T-helper 2 cell treated with Interferon-gamma antibody and Interleukin-4, amounts not matched to agents 5 μg/mL and 100 μg/mL, for 36 hours (primary cell): ENCODE measurements around the gene NBPF11.
"Not testable (repeated sequence)": the region's sequence is repeated elsewhere in the genome, so short reads cannot be mapped to it uniquely, and the experiment has no call there.

Source experiments
- DNase-seq: peaks from one replicate; pipeline ENCODE4 v3.0.0; 2021; ENCODE audit warnings: low spot score
- H3K27ac Mint-ChIP-seq: one replicate; pipeline ENCODE4 v1.8.0; 2021; ENCODE audit warnings: mild to moderate bottlenecking, mixed read lengths
- H3K27me3 Mint-ChIP-seq: one replicate; pipeline ENCODE4 v1.8.0; 2021; ENCODE audit warnings: low read depth, mixed read lengths
- H3K36me3 Mint-ChIP-seq: one replicate; pipeline ENCODE4 v1.8.0; 2021; ENCODE audit warnings: low read depth, mixed read lengths
- H3K4me1 Mint-ChIP-seq: one replicate; pipeline ENCODE4 v1.8.0; 2021; ENCODE audit warnings: low read depth, mixed read lengths
- H3K4me3 Mint-ChIP-seq: one replicate; pipeline ENCODE4 v1.8.0; 2022; ENCODE audit warnings: mild to moderate bottlenecking, moderate library complexity, mixed read lengths
- H3K9me3 Mint-ChIP-seq: one replicate; pipeline ENCODE4 v1.8.0; 2021; ENCODE audit warnings: mixed read lengths

The NBPF11 gene

GRCh38 chr1:148158341-148159003, 6.4 kb upstream of the NBPF11 start:
- no peaks in the 10 kb centered on the region for H3K36me3 Mint-ChIP-seq
- no peak for DNase-seq
- no peaks in the 10 kb centered on the region for H3K9me3 Mint-ChIP-seq
- H3K27me3 Mint-ChIP-seq: peaks cover 30% of the 10 kb centered on the region
- no peak overlapping the region for H3K27ac Mint-ChIP-seq
- no peak overlapping the region for H3K4me3 Mint-ChIP-seq
- H3K4me1 Mint-ChIP-seq: peaks cover 10% of the 10 kb centered on the region

- H3K4me3 Mint-ChIP-seq, H3K9me3 Mint-ChIP-seq, DNase-seq, H3K36me3 Mint-ChIP-seq, H3K27ac Mint-ChIP-seq: not testable (repeated sequence)
- H3K4me1 Mint-ChIP-seq: peaks cover 12% of the 10 kb centered on the region
- H3K27me3 Mint-ChIP-seq: peaks cover 29% of the 10 kb centered on the region
Measured at GRCh38 chr1:148157803-148158202, 5.7 kb upstream of the NBPF11 start.

- H3K27me3 Mint-ChIP-seq: peaks cover 31% of the 10 kb centered on the region
- H3K9me3 Mint-ChIP-seq, H3K4me3 Mint-ChIP-seq, H3K27ac Mint-ChIP-seq, DNase-seq, H3K36me3 Mint-ChIP-seq: not testable (repeated sequence)
- H3K4me1 Mint-ChIP-seq: peaks cover 17% of the 10 kb centered on the region
Measured at GRCh38 chr1:148155494-148156275, 3.6 kb upstream of the NBPF11 start.

- H3K4me1 Mint-ChIP-seq: peaks cover 13% of the 10 kb centered on the region
- H3K36me3 Mint-ChIP-seq, DNase-seq, H3K9me3 Mint-ChIP-seq: not testable (repeated sequence)
- H3K27me3 Mint-ChIP-seq: peaks cover 16% of the 10 kb centered on the region
- peak overlapping the region; percentile 53 for H3K27ac Mint-ChIP-seq
- H3K4me3 Mint-ChIP-seq: peak overlapping the region; percentile 72
Measured at GRCh38 chr1:148152795-148153194, 714 bp upstream of the NBPF11 start.

GRCh38 chr1:148151371-148151819, 686 bp downstream of the NBPF11 start:
- H3K36me3 Mint-ChIP-seq, H3K27ac Mint-ChIP-seq, DNase-seq, H3K9me3 Mint-ChIP-seq: not testable (repeated sequence)
- Mint-ChIP-seq H3K4me3 (peak overlapping the region; percentile 91), H3K4me1 (peaks cover 13% of the 10 kb centered on the region), H3K27me3 (peaks cover 16% of the 10 kb centered on the region)

- not testable (repeated sequence) for H3K27ac Mint-ChIP-seq, H3K9me3 Mint-ChIP-seq, H3K36me3 Mint-ChIP-seq, DNase-seq
- Mint-ChIP-seq H3K4me3 (peak overlapping the region; percentile 91), H3K27me3 (peaks cover 11% of the 10 kb centered on the region), H3K4me1 (peaks cover 13% of the 10 kb centered on the region)
Measured at GRCh38 chr1:148150945-148151344, 1.1 kb downstream of the NBPF11 start.

GRCh38 chr1:148150014-148150413, 2.1 kb downstream of the NBPF11 start:
- not testable (repeated sequence) for H3K4me1 Mint-ChIP-seq, H3K36me3 Mint-ChIP-seq, DNase-seq, H3K27me3 Mint-ChIP-seq, H3K27ac Mint-ChIP-seq, H3K4me3 Mint-ChIP-seq, H3K9me3 Mint-ChIP-seq

- H3K27ac Mint-ChIP-seq, H3K4me3 Mint-ChIP-seq, H3K27me3 Mint-ChIP-seq, DNase-seq, H3K4me1 Mint-ChIP-seq, H3K9me3 Mint-ChIP-seq, H3K36me3 Mint-ChIP-seq: not testable (repeated sequence)
Measured at GRCh38 chr1:148149050-148149815, 2.8 kb downstream of the NBPF11 start.

GRCh38 chr1:148147052-148147838, 4.8 kb downstream of the NBPF11 start:
- H3K27me3 Mint-ChIP-seq, H3K9me3 Mint-ChIP-seq, H3K4me3 Mint-ChIP-seq, H3K4me1 Mint-ChIP-seq, H3K36me3 Mint-ChIP-seq, DNase-seq, H3K27ac Mint-ChIP-seq: not testable (repeated sequence)

GRCh38 chr1:148146191-148146997, 5.7 kb downstream of the NBPF11 start:
- not testable (repeated sequence) for DNase-seq, H3K27me3 Mint-ChIP-seq, H3K9me3 Mint-ChIP-seq

GRCh38 chr1:148143223-148143622, 8.9 kb downstream of the NBPF11 start:
- not testable (repeated sequence) for DNase-seq, H3K36me3 Mint-ChIP-seq, H3K27me3 Mint-ChIP-seq, H3K9me3 Mint-ChIP-seq, H3K4me1 Mint-ChIP-seq, H3K4me3 Mint-ChIP-seq, H3K27ac Mint-ChIP-seq

More at GRCh38 chr1:148146191-148146997, 5.7 kb downstream of the NBPF11 start:
- not testable (repeated sequence) for H3K4me3 Mint-ChIP-seq, H3K4me1 Mint-ChIP-seq, H3K27ac Mint-ChIP-seq, H3K36me3 Mint-ChIP-seq

- H3K4me1 Mint-ChIP-seq, H3K9me3 Mint-ChIP-seq, DNase-seq, H3K36me3 Mint-ChIP-seq, H3K27me3 Mint-ChIP-seq, H3K4me3 Mint-ChIP-seq, H3K27ac Mint-ChIP-seq: not testable (repeated sequence)
Measured at GRCh38 chr1:148141936-148142335, 10.1 kb downstream of the NBPF11 start.

GRCh38 chr1:148138606-148139005, 13.5 kb downstream of the NBPF11 start:
- not testable (repeated sequence) for H3K36me3 Mint-ChIP-seq, H3K27me3 Mint-ChIP-seq, H3K9me3 Mint-ChIP-seq, DNase-seq, H3K4me3 Mint-ChIP-seq, H3K4me1 Mint-ChIP-seq, H3K27ac Mint-ChIP-seq
